H9 (cell line): ENCODE measurements around the gene EPM2A. TPM values are rescaled to one million over a fixed set of nuclear protein-coding genes. Genes with fewer than 3 reads are reported as not detected.

Experiments used
- DNase-seq: peaks from one replicate; pipeline ENCODE4 v3.0.0-alpha.2; 2017
- H2AFZ ChIP-seq: one replicate; pipeline ENCODE4 v1.6.1; 2013; ENCODE audit warnings: mild to moderate bottlenecking, low read length, control low read depth, moderate library complexity
- H2AK5ac ChIP-seq: 2 replicates; pipeline ENCODE4 v1.6.1; 2013; ENCODE audit warnings: low read length, control low read depth, mixed read lengths; ENCODE audit not compliant: insufficient read length
- H2BK120ac ChIP-seq: one replicate; pipeline ENCODE4 v1.6.1; 2013; ENCODE audit warnings: low read depth, mild to moderate bottlenecking, low read length, control low read depth, inconsistent platforms; ENCODE audit not compliant: poor library complexity, severe bottlenecking
- H2BK12ac ChIP-seq: 2 replicates; pipeline ENCODE4 v1.6.1; 2013; ENCODE audit warnings: low read length, control low read depth, mixed read lengths, low read depth; ENCODE audit not compliant: insufficient read length
- H2BK15ac ChIP-seq: 2 replicates; pipeline ENCODE4 v1.6.1; 2013; ENCODE audit warnings: low read depth, low read length, control low read depth
- H2BK20ac ChIP-seq: one replicate; pipeline ENCODE4 v1.6.1; 2013; ENCODE audit warnings: low read depth, mild to moderate bottlenecking, low read length, control low read depth, inconsistent platforms; ENCODE audit not compliant: poor library complexity, severe bottlenecking
- H2BK5ac ChIP-seq: 2 replicates; pipeline ENCODE4 v1.6.1; 2013; ENCODE audit warnings: low read length, control low read depth, mixed read lengths; ENCODE audit not compliant: insufficient read length
- H3K14ac ChIP-seq: 2 replicates; pipeline ENCODE4 v1.6.1; 2013; ENCODE audit warnings: low read length, control low read depth; ENCODE audit not compliant: insufficient read depth
- H3K18ac ChIP-seq: 2 replicates; pipeline ENCODE4 v1.6.1; 2013; ENCODE audit warnings: low read depth, mild to moderate bottlenecking, mixed read lengths, low read length, control low read depth; ENCODE audit not compliant: insufficient read length
- H3K23ac ChIP-seq: 2 replicates; pipeline ENCODE4 v1.6.1; 2013; ENCODE audit warnings: low read length, control low read depth, mixed read lengths, low read depth; ENCODE audit not compliant: insufficient read length
- H3K23me2 ChIP-seq: 2 replicates; pipeline ENCODE4 v1.6.1; 2013; ENCODE audit warnings: low read depth, mild to moderate bottlenecking, mixed read lengths, low read length, control low read depth; ENCODE audit not compliant: insufficient read length, poor library complexity, severe bottlenecking
- H3K27ac ChIP-seq: 2 replicates; pipeline ENCODE4 v1.5.1; 2013; ENCODE audit warnings: low read length, control low read depth, mixed read lengths, low read depth; ENCODE audit not compliant: insufficient read length
- H3K27me3 ChIP-seq: 2 replicates; pipeline ENCODE4 v1.6.1; 2013; ENCODE audit warnings: low read length, control low read depth, inconsistent platforms; ENCODE audit not compliant: insufficient read depth
- H3K4ac ChIP-seq: 2 replicates; pipeline ENCODE4 v1.6.1; 2013; ENCODE audit warnings: low read depth, mild to moderate bottlenecking, control low read depth, inconsistent platforms, low read length, moderate library complexity
- H3K4me1 ChIP-seq: 2 replicates; pipeline ENCODE4 v1.6.1; 2013; ENCODE audit warnings: low read length, control low read depth, inconsistent platforms; ENCODE audit not compliant: insufficient read depth
- H3K4me2 ChIP-seq: 2 replicates; pipeline ENCODE4 v1.6.1; 2013; ENCODE audit warnings: low read length, control low read depth, mixed read lengths; ENCODE audit not compliant: insufficient read length, insufficient read depth
- H3K56ac ChIP-seq: 2 replicates; pipeline ENCODE4 v1.6.1; 2013; ENCODE audit warnings: low read depth, mild to moderate bottlenecking, mixed read lengths, low read length, control low read depth; ENCODE audit not compliant: insufficient read length
- H3K79me1 ChIP-seq: 2 replicates; pipeline ENCODE4 v1.6.1; 2013; ENCODE audit warnings: low read depth, mild to moderate bottlenecking, moderate library complexity, low read length, control low read depth, inconsistent platforms; ENCODE audit not compliant: insufficient read depth, poor library complexity, severe bottlenecking
- H3K79me2 ChIP-seq: 2 replicates; pipeline ENCODE4 v1.6.1; 2013; ENCODE audit warnings: low read length, control low read depth, inconsistent platforms; ENCODE audit not compliant: insufficient read depth
- H3K9ac ChIP-seq: 2 replicates; pipeline ENCODE4 v1.6.1; 2013; ENCODE audit warnings: low read length, control low read depth, mixed read lengths; ENCODE audit not compliant: insufficient read length; ENCODE audit errors: extremely low read depth
- H3K9me3 ChIP-seq: one replicate; pipeline ENCODE4 v1.6.1; 2013; ENCODE audit warnings: low read depth, low read length, inconsistent platforms; ENCODE audit not compliant: control insufficient read depth
- H3T11ph ChIP-seq: one replicate; pipeline ENCODE4 v1.6.1; 2013; ENCODE audit warnings: mild to moderate bottlenecking, low read length, control low read depth, inconsistent platforms
- H4K20me1 ChIP-seq: one replicate; pipeline ENCODE4 v1.6.1; 2013; ENCODE audit not compliant: control insufficient read depth, insufficient read length, insufficient read depth
- H4K5ac ChIP-seq: 2 replicates; pipeline ENCODE4 v1.6.1; 2013; ENCODE audit warnings: low read depth, mild to moderate bottlenecking, mixed read lengths, low read length, control low read depth; ENCODE audit not compliant: insufficient read length
- H4K8ac ChIP-seq: replicated peaks from 2 replicates; pipeline ENCODE4 v1.6.1; 2013; ENCODE audit warnings: low read length, control low read depth, mixed read lengths, low read depth; ENCODE audit not compliant: insufficient read length
- H4K91ac ChIP-seq: 2 replicates; pipeline ENCODE4 v1.6.1; 2013; ENCODE audit warnings: low read depth, mild to moderate bottlenecking, moderate library complexity, mixed read lengths, low read length, control low read depth; ENCODE audit not compliant: insufficient read length
- H3K27ac Mint-ChIP-seq, 3 experiments: 2 replicates in 2 of 3; 3 replicates in 1 of 3; pipeline ENCODE4 v1.8.0; 2020 to 2021; ENCODE audit warnings: mixed read lengths in 3 of 3, mild to moderate bottlenecking in 1 of 3, moderate library complexity in 1 of 3
- H3K27me3 Mint-ChIP-seq: 2 replicates; pipeline ENCODE4 v1.8.0; 2021; ENCODE audit warnings: low read depth, mild to moderate bottlenecking, moderate library complexity, mixed read lengths
- H3K36me3 Mint-ChIP-seq, 3 experiments: 2 replicates in 2 of 3; 3 replicates in 1 of 3; pipeline ENCODE4 v1.8.0; 2020 to 2021; ENCODE audit warnings: low read depth in 3 of 3, mixed read lengths in 3 of 3; ENCODE audit not compliant: insufficient read depth in 1 of 3
- H3K4me1 Mint-ChIP-seq, 2 experiments: 2 replicates each; pipeline ENCODE4 v1.8.0; 2020; ENCODE audit warnings: mixed read lengths in 2 of 2
- H3K4me3 Mint-ChIP-seq, 2 experiments: 2 replicates in 1 of 2; 3 replicates in 1 of 2; pipeline ENCODE4 v1.8.0; 2020 to 2021; ENCODE audit warnings: mild to moderate bottlenecking in 2 of 2, mixed read lengths in 2 of 2, moderate library complexity in 1 of 2
- H3K9me3 Mint-ChIP-seq, 2 experiments: 2 replicates in 1 of 2; 3 replicates in 1 of 2; pipeline ENCODE4 v1.8.0; 2020; ENCODE audit warnings: mild to moderate bottlenecking in 2 of 2, mixed read lengths in 2 of 2, moderate library complexity in 1 of 2
- CTCF ChIP-seq: fragments of 200-600 bp; sonication (generic); conservative IDR thresholded peaks from 3 replicates; pipeline ENCODE4 v1.8.0; 2021; ENCODE audit warnings: antibody characterized with exemption, mild to moderate bottlenecking
- WGBS: extraction: QIAGEN DNeasy Blood & Tissue Kit; methylation state at CpG from one replicate; pipeline ENCODE4 v1.1.7; 2013; ENCODE audit warnings: missing lambda C conversion rate, low lambda C conversion rate, mixed read lengths; ENCODE audit not compliant: insufficient read length; ENCODE audit errors: extremely low coverage; 5-methylcytosine and 5-hydroxymethylcytosine counted together
- total RNA-seq: library from RNA; stranded (reverse); gene quantifications from 2 replicates; pipeline ENCODE4 v1.2.1, GENCODE V29; 2021

The EPM2A gene
- total RNA-seq, 1 experiment from 2014 or later, result 8.2 TPM

- TF ChIP-seq CTCF, result no peak
- WGBS, result no CpG with 5 or more reads among the region's 1 CpG
- Mint-ChIP-seq H3K27ac (peak overlapping the region in 2 of 3 experiments; percentile 9 to 46; a peak in 3 of 7 replicates), H3K4me3 (no peak overlapping the region), H3K36me3 (no peaks in the 10 kb centered on the region; a peak in 1 of 7 replicates), H3K4me1 (peaks cover 2 to 3% of the 10 kb centered on the region in 2 experiments; a peak in 3 of 4 replicates), H3K9me3 (peaks cover 0 to 2% of the 10 kb centered on the region in 2 experiments; a peak in 1 of 5 replicates), H3K27me3 (no peaks in the 10 kb centered on the region; the same call in 1 of the 2 replicates)
- Histone ChIP-seq H4K5ac (no peak overlapping the region), H3K18ac (no peak overlapping the region), H4K91ac (no peak overlapping the region), H3K27me3 (no peaks in the 10 kb centered on the region), H2BK5ac (no peak overlapping the region), H3K9me3 (no peaks in the 10 kb centered on the region), H3K4me1 (no peaks in the 10 kb centered on the region), H4K20me1 (no peaks in the 10 kb centered on the region), H3K4ac (no peak overlapping the region), H2AK5ac (no peak overlapping the region), H2BK120ac (no peak overlapping the region), H3K14ac (no peak overlapping the region), H3K23me2 (no peaks in the 10 kb centered on the region), H2BK12ac (no peak overlapping the region), H4K8ac (no peak overlapping the region), H3K79me1 (no peaks in the 10 kb centered on the region), H3K4me2 (no peak overlapping the region), H2BK15ac (no peak overlapping the region), H3K23ac (no peak overlapping the region), H3K56ac (no peak overlapping the region), H3K27ac (no peak overlapping the region), H3T11ph (no peak overlapping the region), H3K9ac (no peak overlapping the region), H3K79me2 (no peaks in the 10 kb centered on the region), H2AFZ (no peak overlapping the region), H2BK20ac (no peak overlapping the region)
- DNase-seq, result no peak
These were observed 10.5 kb upstream of the EPM2A start for GRCh38 chr6:145745861-145746260.
